H1 (cell line): ENCODE data around the gene CCDC174. TPM values are rescaled to one million over a fixed set of nuclear protein-coding genes. Genes with fewer than 3 reads are reported as not detected.

Experiments
- CTCF ChIA-PET: fragments of 300-600 bp; sonication (Branson Sonifier 250); formaldehyde crosslinking; loops from one replicate; lab custom pipeline; 2021; ENCODE audit not compliant: partially characterized antibody; lab: Charles Lee
- POLR2A ChIA-PET: fragments of 300-600 bp; sonication (Branson Sonifier 250); formaldehyde crosslinking; loops from one replicate; lab custom pipeline; 2021; ENCODE audit warnings: inconsistent platforms; ENCODE audit not compliant: partially characterized antibody; lab: Charles Lee
- DNase-seq, 2 experiments: peaks; one replicate each; pipeline versions ENCODE4 v3.0.0 to v3.0.0-alpha.2; 2010 to 2022; ENCODE audit warnings: low spot score in 2 of 2, low read depth in 1 of 2, mixed read lengths in 1 of 2
- FAIRE-seq: peaks from 2 replicates; lab custom pipeline; 2011; peaks lifted over from hg19 to GRCh38; lab: Jason Lieb, UNC
- H2AFZ ChIP-seq: 2 replicates; pipeline ENCODE4 v1.8.1; 2012; ENCODE audit warnings: low read length, inconsistent platforms
- H2AK5ac ChIP-seq: 2 replicates; pipeline ENCODE4 v1.6.1; 2013; ENCODE audit warnings: low read depth, low read length
- H2BK120ac ChIP-seq: replicated peaks from 2 replicates; pipeline ENCODE3; 2013; ENCODE audit warnings: low read depth, low read length, inconsistent platforms
- H2BK12ac ChIP-seq: 2 replicates; pipeline ENCODE4 v1.6.1; 2013; ENCODE audit warnings: low read depth, low read length
- H2BK15ac ChIP-seq: 2 replicates; pipeline ENCODE4 v1.6.1; 2013; ENCODE audit warnings: low read length
- H2BK20ac ChIP-seq: 2 replicates; pipeline ENCODE4 v1.6.1; 2013; ENCODE audit warnings: low read length
- H2BK5ac ChIP-seq: 2 replicates; pipeline ENCODE4 v1.6.1; 2013; ENCODE audit warnings: low read depth, low read length
- H3K14ac ChIP-seq: 2 replicates; pipeline ENCODE4 v1.6.1; 2013; ENCODE audit warnings: inconsistent platforms; ENCODE audit not compliant: insufficient read length
- H3K18ac ChIP-seq: 2 replicates; pipeline ENCODE4 v1.6.1; 2013; ENCODE audit warnings: low read length; ENCODE audit errors: extremely low read depth
- H3K23ac ChIP-seq: 2 replicates; pipeline ENCODE4 v1.6.1; 2013; ENCODE audit warnings: inconsistent platforms; ENCODE audit not compliant: insufficient read length
- H3K23me2 ChIP-seq: 2 replicates; pipeline ENCODE4 v1.6.1; 2013; ENCODE audit warnings: low read depth, low read length
- H3K27ac ChIP-seq: 2 replicates; pipeline ENCODE4 v1.6.1; 2011; ENCODE audit warnings: low read depth, low read length, inconsistent platforms
- H3K27me3 ChIP-seq, 4 experiments: replicated peaks in 1 of 4; 1 replicate in 1 of 4; 2 replicates in 3 of 4; pipeline versions ENCODE4 v1.6.1 to v1.8.1; 2011 to 2013; ENCODE audit warnings: low read length in 3 of 4, mild to moderate bottlenecking in 3 of 4, inconsistent platforms in 2 of 4, mixed read lengths in 2 of 4, moderate library complexity in 1 of 4; ENCODE audit not compliant: control insufficient read depth in 3 of 4, insufficient read depth in 3 of 4; ENCODE audit errors: extremely low read depth in 1 of 4
- H3K36me3 ChIP-seq, 4 experiments: 2 replicates each; pipeline versions ENCODE4 v1.6.1 to v1.8.1; 2011 to 2013; ENCODE audit warnings: mild to moderate bottlenecking in 4 of 4, low read length in 3 of 4, moderate library complexity in 2 of 4, control low read depth in 1 of 4, inconsistent platforms in 1 of 4; ENCODE audit not compliant: insufficient read depth in 4 of 4, control insufficient read depth in 2 of 4
- H3K4ac ChIP-seq: replicated peaks from 2 replicates; pipeline ENCODE3; 2013; ENCODE audit warnings: low read length, low read depth, mixed read lengths, inconsistent platforms; ENCODE audit not compliant: insufficient read length
- H3K4me1 ChIP-seq, 4 experiments: replicated peaks in 1 of 4; 1 replicate in 1 of 4; 2 replicates in 3 of 4; pipeline versions ENCODE4 v1.6.1 to v1.8.1; 2011 to 2013; ENCODE audit warnings: low read length in 3 of 4, inconsistent platforms in 2 of 4, mixed read lengths in 1 of 4; ENCODE audit not compliant: insufficient read depth in 4 of 4, control insufficient read depth in 3 of 4
- H3K4me2 ChIP-seq, 2 experiments: 2 replicates each; pipeline versions ENCODE4 v1.6.1 to v1.8.1; 2011 to 2013; ENCODE audit warnings: low read depth in 2 of 2, low read length in 2 of 2, control low read depth in 1 of 2, inconsistent platforms in 1 of 2, mild to moderate bottlenecking in 1 of 2; ENCODE audit not compliant: insufficient read depth in 1 of 2
- H3K4me3 ChIP-seq, 4 experiments: fragments of 200-600, 300-600 bp in 1 of 4; sonication (generic), shearing (Covaris generic), sonication (Bioruptor Twin) in 1 of 4; 2 replicates each; pipeline versions ENCODE4 v1.5.1 to v1.8.1; 2011 to 2016; ENCODE audit warnings: low read length in 4 of 4, low read depth in 3 of 4, control low read depth in 2 of 4, inconsistent platforms in 2 of 4, mild to moderate bottlenecking in 2 of 4, mixed read lengths in 1 of 4, moderate library complexity in 1 of 4; ENCODE audit not compliant: insufficient read depth in 2 of 4; ENCODE audit errors: extremely low read depth in 1 of 4
- H3K56ac ChIP-seq: replicated peaks from 2 replicates; pipeline ENCODE3; 2013; ENCODE audit warnings: low read depth, mild to moderate bottlenecking, mixed read lengths, low read length, inconsistent platforms; ENCODE audit not compliant: insufficient read length
- H3K79me1 ChIP-seq: 2 replicates; pipeline ENCODE4 v1.6.1; 2013; ENCODE audit warnings: low read depth, low read length, control low read depth
- H3K79me2 ChIP-seq, 2 experiments: 2 replicates each; pipeline versions ENCODE4 v1.6.1 to v1.8.1; 2012 to 2013; ENCODE audit warnings: low read length in 2 of 2, mild to moderate bottlenecking in 2 of 2, inconsistent platforms in 1 of 2; ENCODE audit not compliant: insufficient read depth in 2 of 2, control insufficient read depth in 1 of 2
- H3K9ac ChIP-seq, 4 experiments: replicated peaks in 1 of 4; 1 replicate in 1 of 4; 2 replicates in 3 of 4; pipeline versions ENCODE4 v1.6.1 to v1.8.1; 2011 to 2013; ENCODE audit warnings: low read depth in 3 of 4, low read length in 3 of 4, control low read depth in 2 of 4, mild to moderate bottlenecking in 2 of 4, moderate library complexity in 2 of 4, inconsistent platforms in 1 of 4; ENCODE audit errors: extremely low read depth in 1 of 4
- H3K9me3 ChIP-seq, 2 experiments: 2 replicates each; pipeline versions ENCODE4 v1.6.1 to v1.8.1; 2012 to 2013; ENCODE audit warnings: mild to moderate bottlenecking in 2 of 2, moderate library complexity in 2 of 2, control low read depth in 1 of 2, inconsistent platforms in 1 of 2, low read depth in 1 of 2, low read length in 1 of 2, mixed read lengths in 1 of 2; ENCODE audit not compliant: insufficient read depth in 2 of 2
- H4K20me1 ChIP-seq, 2 experiments: replicated peaks in 1 of 2; 2 replicates each; pipeline versions ENCODE3 to v1.8.1; 2011 to 2013; ENCODE audit warnings: inconsistent platforms in 2 of 2, low read length in 2 of 2, mild to moderate bottlenecking in 1 of 2; ENCODE audit not compliant: insufficient read depth in 2 of 2, control insufficient read depth in 1 of 2
- H4K5ac ChIP-seq: 2 replicates; pipeline ENCODE4 v1.6.1; 2013; ENCODE audit warnings: low read length, low read depth, mixed read lengths, inconsistent platforms; ENCODE audit not compliant: insufficient read length
- H4K8ac ChIP-seq: 2 replicates; pipeline ENCODE4 v1.8.0; 2013; ENCODE audit warnings: mild to moderate bottlenecking, moderate library complexity, low read length, inconsistent platforms; ENCODE audit not compliant: insufficient read depth; ENCODE audit errors: extremely low read depth
- H4K91ac ChIP-seq: replicated peaks from 2 replicates; pipeline ENCODE3; 2013; ENCODE audit warnings: low read length, mixed read lengths, inconsistent platforms; ENCODE audit not compliant: insufficient read length
- EP300 ChIP-seq, 2 experiments: IDR thresholded peaks; 1 replicate in 1 of 2; 2 replicates in 1 of 2; pipeline ENCODE4 v1.6.1; 2011 to 2012; ENCODE audit warnings: low read depth in 2 of 2, low read length in 2 of 2, mild to moderate bottlenecking in 2 of 2, borderline replicate concordance in 1 of 2, inconsistent platforms in 1 of 2, moderate library complexity in 1 of 2
- NANOG ChIP-seq: IDR thresholded peaks from 2 replicates; pipeline ENCODE4 v1.6.1; 2011; ENCODE audit warnings: low read length, low read depth, mild to moderate bottlenecking, inconsistent platforms; ENCODE audit not compliant: insufficient read depth, poor library complexity, severe bottlenecking
- SP2 ChIP-seq: IDR thresholded peaks from 2 replicates; pipeline ENCODE4 v1.6.1; 2012; ENCODE audit warnings: mild to moderate bottlenecking, low read length, inconsistent platforms
- WGBS, 2 experiments: shearing (Covaris generic) in 1 of 2; methylation state at CpG; one replicate each; pipeline versions ENCODE4 v1.1.6 to v1.1.7; 2013 to 2015; ENCODE audit warnings: low lambda C conversion rate in 2 of 2, mixed read lengths in 2 of 2, inconsistent platforms in 1 of 2, low coverage in 1 of 2, missing lambda C conversion rate in 1 of 2; ENCODE audit not compliant: insufficient replicate concordance in 2 of 2, insufficient coverage in 1 of 2, insufficient read length in 1 of 2; ENCODE audit errors: extremely low coverage in 1 of 2, missing lambda C conversion rate in 1 of 2; 5-methylcytosine and 5-hydroxymethylcytosine counted together
- polyA plus RNA-seq, 7 experiments: library from polyadenylated mRNA; depleted of rRNA in 3 of 7; stranded (reverse) in 5 of 7; unstranded in 2 of 7; fragments of >200 nt in 5 of 7; fragments of 200-250 nt in 2 of 7; gene quantifications; 1 replicate in 5 of 7; 2 replicates in 1 of 7; 4 replicates in 1 of 7; pipeline versions ENCODE4 v1.2.1 to v1.2.3, GENCODE V29; 2011 to 2013; ENCODE audit warnings: missing spikeins in 2 of 7, mixed read lengths in 2 of 7
- total RNA-seq: library from RNA; stranded (reverse); fragmentation: NEBNext Ultra II Directional; extraction: Animal tissue kit (Norgen Biotek cat#: 25700); gene quantifications from 2 replicates; pipeline ENCODE4 v1.2.1, GENCODE V29; 2021

Gene CCDC174
- total and polyA plus RNA-seq, 2 of the 8 experiments (the other 6 are each of a cell fraction or from before 2014, with no cell fraction given), result 3.5 to 11.9 TPM

GRCh38 chr3:14631687-14632441 is 19.7 kb upstream of the CCDC174 start:
- Histone ChIP-seq H3K14ac (no peak overlapping the region), H3K4me1 (peaks cover 0 to 3% (median 0%) of the 10 kb centered on the region in 4 experiments; a peak in 3 of 7 replicates), H2BK20ac (no peak overlapping the region), H3K4ac (no peak overlapping the region), H2AK5ac (no peak overlapping the region), H4K5ac (no peak overlapping the region), H3K79me1 (no peaks in the 10 kb centered on the region; the same call in 1 of the 2 replicates), H4K8ac (no peak overlapping the region; the same call in 1 of the 2 replicates), H2BK15ac (no peak overlapping the region), H3K23me2 (peaks cover under 1% of the 10 kb centered on the region; the same call in 1 of the 2 replicates), H3K9me3 (no peaks in the 10 kb centered on the region), H3K4me2 (no peak overlapping the region), H3K79me2 (no peaks in the 10 kb centered on the region), H3K4me3 (no peak overlapping the region), H4K20me1 (no peaks in the 10 kb centered on the region), H3K23ac (no peak overlapping the region), H2BK120ac (no peak overlapping the region), H3K9ac (no peak overlapping the region), H2BK5ac (no peak overlapping the region), H2BK12ac (no peak overlapping the region), H3K56ac (no peak overlapping the region), H3K27ac (no peak overlapping the region), H3K18ac (no peak overlapping the region), H3K27me3 (no peaks in the 10 kb centered on the region; a peak in 1 of 7 replicates), H4K91ac (no peak overlapping the region), H2AFZ (no peak overlapping the region), H3K36me3 (no peaks in the 10 kb centered on the region)
- FAIRE-seq (no peak), DNase-seq (no peak)
- TF ChIP-seq NANOG, result no peak
- TF ChIP-seq SP2, result no peak
- no peak for TF ChIP-seq EP300 (IDR thresholded peaks at IDR 0.05; ENCODE audit: borderline replicate concordance in 1 of 2, low read depth in 2 of 2, low read length in 2 of 2)
- WGBS, 2 experiments, result 80% methylated on average over 8 of the region's 8 CpGs; no CpG with 5 or more reads in 1 of the 2 experiments
- ChIA-PET POLR2A (no interaction called here), CTCF (interaction anchor here (0.7 to 3.2 kb wide), 18 partner anchors 9 to 283 kb away, joined by 3 to 19 read pairs (median 4); no protein-coding TSS in a partner anchor)
